Memory B cell (primary cell): ENCODE measurements around the gene PLEKHN1.

Experiments
- ATAC-seq: fragments of 150-1000 bp; cut with Tn5 transposase; 2 replicates; pipeline ENCODE4 v1.10.0; 2021; ENCODE audit warnings: low read depth, mild to moderate bottlenecking, moderate library complexity
- DNase-seq, 2 donors: peaks; one replicate each; pipeline ENCODE4 v3.0.0; 2022; ENCODE audit warnings: low spot score in 2 of 2
- H3K27ac Mint-ChIP-seq: one replicate; pipeline ENCODE4 v1.8.0; 2022; ENCODE audit warnings: mild to moderate bottlenecking, moderate library complexity, mixed read lengths
- H3K27me3 Mint-ChIP-seq: one replicate; pipeline ENCODE4 v1.8.0; 2022; ENCODE audit warnings: mixed read lengths
- H3K36me3 Mint-ChIP-seq: one replicate; pipeline ENCODE4 v1.8.0; 2022; ENCODE audit warnings: mild to moderate bottlenecking, mixed read lengths
- H3K4me1 Mint-ChIP-seq: one replicate; pipeline ENCODE4 v1.8.0; 2022; ENCODE audit warnings: mixed read lengths
- H3K4me3 Mint-ChIP-seq: one replicate; pipeline ENCODE4 v1.8.0; 2022; ENCODE audit warnings: mild to moderate bottlenecking, moderate library complexity, mixed read lengths
- H3K9me3 Mint-ChIP-seq: one replicate; pipeline ENCODE4 v1.8.0; 2022; ENCODE audit warnings: mixed read lengths

Gene PLEKHN1

DNA sequence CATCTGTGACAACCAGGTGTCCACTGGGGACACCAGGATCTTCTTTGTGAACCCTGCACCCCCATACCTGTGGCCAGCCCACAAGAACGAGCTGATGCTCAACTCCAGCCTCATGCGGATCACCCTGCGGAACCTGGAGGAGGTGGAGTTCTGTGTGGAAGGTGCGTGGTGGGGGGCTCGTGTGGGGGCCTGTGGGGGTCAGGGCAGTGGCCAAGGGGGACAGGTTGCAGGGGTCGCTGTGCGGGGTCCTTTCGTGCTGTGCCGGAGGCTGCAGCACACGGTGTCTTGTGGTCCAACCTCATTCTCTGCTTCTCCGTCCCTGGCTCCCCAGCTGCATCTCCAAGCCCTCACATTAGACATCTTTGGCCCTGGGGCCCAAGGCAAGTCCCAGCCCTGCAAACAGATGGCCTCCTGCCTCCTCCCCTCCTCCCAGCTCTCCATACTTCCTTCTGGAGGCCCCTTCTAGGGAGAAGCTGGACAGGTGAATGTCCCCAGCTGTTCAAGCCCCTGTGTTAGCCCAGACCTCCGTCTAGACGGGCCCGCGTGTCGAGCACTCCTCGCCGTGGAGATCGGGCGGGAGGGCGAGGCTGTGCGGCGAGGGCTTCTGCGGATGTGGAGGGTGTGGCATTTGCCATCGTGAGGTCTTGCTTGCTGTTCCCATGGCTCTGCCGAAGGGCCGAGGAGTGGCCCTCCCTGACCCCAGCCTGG lies 56.2 kb downstream of the PLEKHN1 start:
- Mint-ChIP-seq H3K27ac (no peak overlapping the region), H3K27me3 (peaks cover 6% of the 10 kb centered on the region), H3K9me3 (no peaks in the 10 kb centered on the region), H3K4me1 (peaks cover 11% of the 10 kb centered on the region), H3K4me3 (no peak overlapping the region), H3K36me3 (no peaks in the 10 kb centered on the region)
- DNase-seq, result no peak
- no peak for ATAC-seq

GRCh38 chr1:1023700-1024099 lies 57.4 kb downstream of the PLEKHN1 start:
- Mint-ChIP-seq H3K36me3 (no peaks in the 10 kb centered on the region), H3K4me1 (peaks cover 11% of the 10 kb centered on the region), H3K4me3 (no peak overlapping the region), H3K27ac (no peak overlapping the region), H3K27me3 (peaks cover 7% of the 10 kb centered on the region), H3K9me3 (no peaks in the 10 kb centered on the region)
- DNase-seq (no peak), ATAC-seq (no peak)

DNA sequence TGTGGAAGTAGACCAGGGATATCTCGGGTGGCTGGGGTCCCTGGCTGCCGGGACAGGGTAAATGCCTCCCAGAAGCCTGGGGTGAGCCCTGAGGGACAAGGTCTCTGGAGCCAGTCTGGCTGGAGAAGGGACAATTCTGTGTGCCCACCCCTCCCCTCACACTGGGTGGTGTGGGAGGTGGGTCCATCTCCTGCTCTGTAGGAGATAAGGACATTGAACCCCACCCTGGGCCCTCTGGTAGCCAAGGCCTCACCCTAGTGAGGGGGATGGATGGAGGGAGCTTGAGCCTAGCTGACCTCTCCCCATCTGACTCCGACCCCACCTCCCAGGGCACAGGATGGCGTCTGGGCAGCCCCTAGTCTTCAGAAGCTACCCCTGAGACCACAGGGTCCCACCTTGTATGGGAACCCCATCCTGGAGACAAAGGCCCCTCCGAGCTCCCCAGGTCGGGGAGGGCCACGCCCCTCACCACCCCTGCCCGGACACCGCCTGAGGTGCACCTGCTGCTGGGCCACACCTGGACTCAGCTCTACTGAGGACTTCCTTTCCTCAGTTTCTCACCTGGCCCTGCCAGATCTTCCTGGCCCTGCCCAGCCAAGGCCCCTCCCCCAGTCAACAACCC lies 58.0 kb downstream of the PLEKHN1 start:
- Mint-ChIP-seq H3K27me3 (peaks cover 7% of the 10 kb centered on the region), H3K4me1 (peaks cover 11% of the 10 kb centered on the region), H3K36me3 (no peaks in the 10 kb centered on the region), H3K9me3 (no peaks in the 10 kb centered on the region), H3K4me3 (no peak overlapping the region), H3K27ac (no peak overlapping the region)
- DNase-seq (no peak), ATAC-seq (no peak)

DNA sequence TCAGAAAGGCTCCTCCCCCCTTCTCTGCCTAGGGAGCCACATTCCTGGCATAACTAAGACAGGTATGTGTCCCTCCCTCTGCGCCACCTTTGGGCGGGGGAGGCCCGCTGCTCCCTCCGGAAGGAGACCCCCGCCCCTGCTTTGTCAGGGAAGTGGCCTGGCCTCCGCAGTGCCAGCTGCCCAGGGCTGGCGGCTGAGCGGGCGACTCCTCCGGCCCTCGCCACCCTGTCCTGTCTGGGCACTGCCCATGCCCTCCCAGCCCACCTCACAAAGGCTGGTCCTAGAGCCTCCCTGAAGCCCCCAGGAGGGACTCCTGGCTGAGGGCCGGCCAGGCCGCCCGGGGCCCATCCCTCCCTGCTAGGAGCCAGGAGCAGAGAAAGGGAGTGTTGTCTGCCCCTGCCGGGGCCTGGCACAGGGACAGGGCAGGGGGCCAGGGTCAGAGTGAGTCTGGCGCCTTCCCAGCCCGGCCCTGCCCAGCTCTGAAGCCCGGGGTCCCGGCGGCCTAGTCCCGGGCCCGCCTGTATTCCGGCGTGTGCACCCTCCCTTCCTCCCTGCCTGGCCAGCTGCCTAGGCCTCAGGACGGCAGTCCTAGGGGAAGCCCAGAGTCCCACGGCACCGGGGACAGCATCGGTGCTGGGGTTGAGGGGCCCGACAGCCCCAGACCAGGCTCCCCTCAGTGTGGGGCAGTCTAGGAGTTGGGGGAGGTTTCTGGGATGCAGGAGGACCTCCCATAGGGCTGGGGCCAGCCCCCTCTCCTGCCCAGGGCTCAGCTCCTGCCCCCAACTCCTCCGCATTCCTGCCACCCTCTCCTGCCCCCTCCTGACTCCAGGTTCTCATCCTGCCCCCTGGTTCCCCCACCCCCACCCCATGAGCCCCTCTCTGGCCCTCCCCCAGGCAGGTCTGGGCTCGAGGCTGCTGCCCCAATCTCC lies 58.8 kb downstream of the PLEKHN1 start:
- no peaks in the 10 kb centered on the region for H3K36me3 Mint-ChIP-seq
- H3K4me3 Mint-ChIP-seq, result no peak overlapping the region
- ATAC-seq (no peak), DNase-seq (no peak)
- peaks cover 11% of the 10 kb centered on the region for H3K4me1 Mint-ChIP-seq
- H3K27me3 Mint-ChIP-seq, result peaks cover 7% of the 10 kb centered on the region
- no peak overlapping the region for H3K27ac Mint-ChIP-seq
- no peaks in the 10 kb centered on the region for H3K9me3 Mint-ChIP-seq
